NT2/D1 (cell line): ENCODE measurements around the gene EPB41L3.

Source experiments
- YY1 ChIP-seq: IDR thresholded peaks from 2 replicates; pipeline ENCODE4 v1.6.1; 2011; ENCODE audit not compliant: insufficient read length, insufficient read depth
- ZNF274 ChIP-seq: IDR thresholded peaks from 2 replicates; pipeline ENCODE4 v1.6.1; 2011; ENCODE audit warnings: mild to moderate bottlenecking, low read depth, low read length

DNA sequence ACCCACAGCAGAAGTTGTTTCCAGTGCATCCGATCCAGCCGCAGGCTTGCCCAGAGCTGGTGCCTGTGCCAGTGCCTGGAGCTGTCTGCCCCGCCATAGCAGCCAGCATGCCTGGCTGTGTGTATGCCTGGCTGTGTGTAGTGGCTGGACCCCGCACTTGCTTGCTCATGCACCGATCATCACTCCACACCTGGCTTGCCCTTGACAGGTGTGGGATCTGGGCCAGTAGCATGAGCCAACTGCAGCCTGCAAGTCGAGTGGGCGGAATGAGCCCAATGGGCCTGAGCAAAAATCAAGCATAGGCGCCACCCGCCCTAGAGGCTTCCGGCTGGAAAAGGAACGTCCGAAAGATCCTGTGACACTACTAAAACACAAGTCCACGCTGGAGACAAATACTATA lies 74.5 kb downstream of the EPB41L3 start:
- TF ChIP-seq YY1: no peak
- no peak for TF ChIP-seq ZNF274
